Inflammatory macrophage (primary cell): Measurements from ENCODE around the gene BCAR1.

ENCODE experiments used
- DNase-seq, 2 donors: peaks; one replicate each; pipeline ENCODE4 v3.0.0-alpha.2; 2020 to 2022

The BCAR1 gene

DNA sequence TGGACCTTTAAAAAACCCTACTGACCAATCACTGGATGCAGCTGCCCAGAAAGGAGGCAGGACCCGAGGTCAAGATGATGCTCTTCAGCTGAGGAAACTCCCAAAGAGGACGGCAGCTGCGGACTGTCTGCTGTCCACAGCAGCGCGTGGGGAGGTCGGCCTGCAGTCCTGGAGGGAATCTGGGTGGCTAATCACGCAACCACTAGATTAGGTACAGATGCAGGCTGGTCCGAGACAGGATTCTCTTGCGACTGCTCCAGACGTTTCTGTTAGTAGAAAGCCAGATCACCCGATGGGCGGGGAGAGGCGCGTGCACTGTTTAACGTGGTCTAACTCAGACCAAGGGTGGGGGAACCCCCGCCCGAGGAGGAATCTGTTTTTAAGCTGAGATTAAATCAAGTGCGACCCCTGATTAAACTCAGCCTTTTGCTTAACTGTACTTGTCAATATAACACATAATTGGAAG, 53.3 kb downstream of the BCAR1 start:
- DNase-seq: no peak

DNA sequence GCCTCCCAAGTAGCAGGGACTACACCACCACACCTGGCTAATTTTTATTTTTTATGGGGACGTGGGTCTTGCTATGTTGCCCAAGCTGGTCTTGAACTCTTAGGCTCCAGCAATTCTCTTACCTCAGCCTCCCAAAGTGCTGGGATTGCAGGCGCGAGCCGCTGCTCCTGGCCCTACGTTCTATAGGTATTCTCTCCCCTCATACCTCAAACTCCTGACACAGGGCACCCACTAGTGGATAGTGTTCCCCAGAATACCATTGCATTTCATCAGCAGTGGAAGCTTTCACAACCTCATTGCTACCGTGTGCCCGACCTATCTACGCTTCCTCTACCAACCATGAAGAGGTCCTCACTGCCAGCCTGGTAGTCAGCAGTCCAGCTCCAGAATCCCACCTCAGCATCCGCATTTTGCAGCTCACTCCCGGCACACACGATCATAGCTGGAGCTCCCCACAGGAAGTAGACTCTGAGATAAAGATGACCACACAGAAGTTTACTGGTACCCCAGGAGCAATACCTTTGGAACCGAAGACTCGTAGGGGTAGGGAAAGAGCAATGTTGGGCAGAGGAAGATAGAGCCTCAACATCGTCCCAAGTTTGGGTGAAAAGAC, 53.8 kb downstream of the BCAR1 start:
- no peak for DNase-seq

DNA sequence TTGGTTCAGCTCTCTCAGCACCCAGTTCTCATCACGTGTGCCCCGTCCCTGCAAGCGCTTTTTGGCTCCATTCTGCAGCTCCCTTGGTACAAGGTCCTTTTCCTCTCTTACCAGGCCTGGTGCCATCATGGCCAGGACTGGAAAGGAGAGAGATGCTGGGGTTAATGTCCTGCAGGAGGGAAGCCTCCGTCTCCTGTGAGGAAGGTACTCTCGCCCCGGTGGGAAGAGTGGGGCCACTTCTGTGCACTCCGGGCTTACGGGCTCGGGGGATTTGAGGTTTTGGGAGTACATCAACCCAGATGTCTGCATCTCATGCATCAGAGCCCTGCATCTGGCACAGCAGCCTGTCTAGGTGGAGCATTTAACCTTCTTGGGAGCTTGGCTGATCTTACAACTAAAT, 54.6 kb downstream of the BCAR1 start:
- no peak for DNase-seq

DNA sequence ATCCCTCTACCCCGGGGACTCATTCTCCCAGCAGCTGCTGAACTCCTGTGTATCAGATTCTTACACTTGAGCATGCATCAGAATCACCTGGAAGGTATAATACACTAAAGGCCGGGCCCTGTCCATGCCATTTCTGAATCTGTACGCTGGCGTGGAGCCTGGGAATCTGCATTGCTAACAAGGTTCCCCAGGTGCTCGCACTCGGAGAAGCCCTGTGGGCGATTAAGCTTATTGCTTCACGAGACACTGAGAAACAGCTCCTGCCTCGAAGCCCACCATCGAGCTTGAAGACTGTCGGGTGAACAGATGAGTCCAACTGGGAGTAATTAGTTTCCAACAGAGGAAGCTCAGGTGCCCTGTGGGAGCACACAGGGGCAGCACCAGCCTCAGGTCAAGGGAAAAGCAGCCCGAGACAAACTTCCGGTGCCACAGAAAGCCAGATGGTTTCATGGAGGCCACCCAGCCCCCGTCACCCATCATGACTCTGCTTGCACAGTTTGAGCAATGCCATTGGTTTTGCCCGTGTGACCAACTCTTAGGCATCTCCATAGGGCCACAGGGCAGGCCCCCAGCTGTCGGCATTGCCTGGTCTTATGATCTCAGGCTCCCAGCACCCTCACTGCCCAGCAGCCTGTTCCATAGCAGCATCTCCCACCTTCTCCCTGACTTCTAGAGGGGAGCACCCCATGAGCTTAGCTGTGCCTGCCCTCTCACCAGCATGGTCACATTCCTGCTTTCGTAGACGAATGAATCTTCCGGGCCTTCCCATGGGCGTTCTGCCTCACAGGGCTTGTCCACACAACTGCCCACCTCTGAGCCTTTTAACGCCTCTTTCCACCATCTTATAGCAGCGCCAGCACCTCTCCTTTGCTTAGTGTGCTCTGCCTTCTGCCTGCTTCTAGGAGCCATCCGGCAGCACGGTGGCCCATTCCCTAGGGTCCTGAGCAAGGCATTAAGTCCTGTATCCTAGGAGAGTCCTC, 55.3 kb downstream of the BCAR1 start:
- no peak for DNase-seq

DNA sequence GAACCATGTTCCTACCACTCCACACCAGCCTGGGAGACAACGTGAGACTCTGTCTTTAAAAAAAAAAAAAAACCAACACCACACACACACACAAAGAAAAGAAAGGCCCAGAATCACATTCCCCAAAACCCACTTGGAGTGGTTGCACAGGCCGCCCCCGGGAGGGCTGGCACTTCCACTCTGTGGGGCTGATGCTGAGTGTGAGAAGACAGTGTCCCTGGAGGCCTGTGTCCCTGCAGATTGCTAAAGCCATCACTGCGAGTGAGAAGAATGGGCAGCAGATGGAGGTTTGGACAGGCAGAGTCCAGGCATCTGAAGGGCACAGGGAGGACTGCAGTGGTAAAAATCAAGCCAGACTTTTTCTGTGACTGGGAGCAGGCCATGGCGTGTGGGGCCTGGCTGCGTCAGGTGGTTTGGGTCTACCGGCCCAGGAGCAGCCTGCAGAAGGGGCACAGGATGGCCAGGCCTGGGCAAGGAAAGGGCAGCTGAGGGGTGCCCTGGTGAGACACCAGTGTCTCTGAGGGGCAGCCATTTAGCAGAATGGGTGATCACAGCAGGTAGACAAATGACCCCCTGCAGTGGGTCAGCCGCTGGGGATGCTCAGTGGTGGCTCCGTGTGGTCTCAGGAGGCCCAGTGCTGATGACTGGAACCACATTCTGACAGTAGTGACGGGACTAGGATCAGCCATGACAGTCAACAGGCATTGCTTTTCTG, 57.5 kb downstream of the BCAR1 start:
- DNase-seq: no peak

DNA sequence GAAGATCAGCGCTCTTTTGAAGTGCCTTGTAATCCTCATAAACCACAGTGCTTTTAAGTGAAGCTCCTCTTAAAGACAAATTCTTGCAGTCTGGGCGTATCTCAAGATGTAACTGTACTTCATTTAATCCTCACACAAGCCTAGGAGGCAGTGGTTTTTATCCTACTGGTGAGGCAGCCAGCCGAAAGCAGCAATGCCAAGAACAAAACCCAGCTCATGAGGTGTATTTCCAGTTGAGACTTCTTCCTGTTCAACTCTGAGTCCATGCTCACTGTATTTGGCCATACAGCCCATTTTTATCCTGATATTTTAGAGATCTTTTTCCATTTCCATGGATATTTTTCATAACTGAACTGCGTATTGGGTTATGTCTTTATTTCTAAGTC, 58.2 kb downstream of the BCAR1 start:
- no peak for DNase-seq

DNA sequence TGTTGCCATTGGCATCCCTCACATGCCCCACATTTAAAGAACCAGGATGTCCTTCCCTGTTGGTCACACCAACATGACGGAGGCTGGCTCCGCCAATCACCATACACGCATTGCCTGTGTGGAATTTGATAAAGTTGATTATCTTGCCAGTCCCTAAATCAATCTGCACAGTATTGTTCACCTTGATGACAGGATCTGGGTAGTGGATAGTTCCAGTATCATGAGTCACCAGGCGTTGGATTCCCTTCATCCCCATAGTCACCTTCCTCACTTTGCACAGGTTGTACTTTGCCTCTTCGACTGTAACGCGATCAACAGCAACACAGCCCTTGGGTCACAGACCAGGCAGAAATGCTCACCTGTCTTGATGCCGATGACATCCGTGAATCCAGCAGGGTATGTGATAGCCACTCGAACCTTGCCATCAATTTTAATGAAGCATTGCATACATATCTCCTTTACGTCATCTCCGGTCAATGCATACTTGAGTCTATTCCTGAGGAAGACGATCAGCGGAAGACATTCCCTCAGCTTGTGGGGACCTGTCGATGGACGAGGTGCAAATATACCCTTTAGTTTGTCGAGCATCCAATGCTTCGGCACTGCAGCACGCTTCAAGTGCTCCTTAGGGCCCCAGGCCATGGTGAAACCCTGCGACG, 58.7 kb downstream of the BCAR1 start:
- DNase-seq: no peak

DNA sequence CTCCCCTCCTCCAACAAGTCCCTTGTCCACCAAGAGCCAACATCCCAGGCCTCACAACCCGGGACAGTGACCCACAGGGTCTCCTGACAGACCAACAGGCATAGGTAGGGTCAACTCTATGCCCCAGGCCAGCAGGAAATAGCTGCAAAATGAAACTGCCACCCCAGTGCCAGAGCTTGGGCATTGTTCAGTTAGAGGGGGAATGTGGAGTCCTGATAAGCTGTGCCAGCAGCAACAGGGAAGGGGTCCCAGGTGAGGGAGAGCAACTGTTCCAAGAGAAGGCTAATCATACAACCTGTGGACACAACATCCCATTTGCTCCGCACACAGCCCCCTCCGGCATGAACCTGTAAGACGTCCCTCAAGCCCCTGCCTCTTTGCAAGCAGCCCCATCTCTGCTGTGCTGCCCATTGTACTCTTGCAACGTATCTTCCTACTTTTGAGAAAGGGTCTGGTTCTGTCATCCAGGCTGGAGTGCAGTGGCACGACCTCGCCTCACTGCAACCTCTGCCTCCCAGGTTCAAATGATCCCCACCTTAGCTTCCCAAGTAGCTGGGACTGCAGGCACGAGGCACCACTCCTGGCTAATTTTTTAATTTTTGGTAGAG, 61.7 kb downstream of the BCAR1 start:
- DNase-seq: no peak

DNA sequence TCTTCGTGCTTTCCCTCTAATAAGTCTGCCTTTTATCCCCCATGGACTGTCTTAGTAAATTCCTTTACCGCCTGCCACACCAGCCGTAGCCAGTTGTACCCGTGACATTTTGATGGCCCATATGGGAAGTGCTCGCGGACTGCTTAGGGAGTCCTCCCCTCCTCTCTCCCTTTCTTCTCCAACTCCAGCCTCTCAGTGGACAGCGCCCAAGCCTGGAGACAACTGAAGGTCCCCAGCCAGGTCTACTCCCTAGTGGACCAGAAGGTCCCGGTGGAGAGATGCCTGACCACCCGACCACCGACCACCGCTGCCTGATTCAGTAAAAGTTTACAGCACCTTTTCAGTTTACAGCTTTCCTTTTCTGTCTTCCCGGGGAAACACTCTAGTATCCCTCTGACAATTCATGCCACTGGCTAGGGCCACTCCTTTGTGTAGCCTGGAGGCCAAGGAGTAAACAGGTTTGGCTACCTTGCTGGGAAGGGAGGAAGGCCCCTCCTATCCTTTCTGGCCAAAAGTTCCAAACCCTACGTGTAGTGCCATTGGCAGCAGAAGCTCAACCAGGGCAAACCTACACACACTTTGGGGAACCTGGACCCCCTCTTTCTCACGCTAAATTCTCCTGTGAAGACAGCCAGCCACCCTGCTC, 62.5 kb downstream of the BCAR1 start:
- no peak for DNase-seq

DNA sequence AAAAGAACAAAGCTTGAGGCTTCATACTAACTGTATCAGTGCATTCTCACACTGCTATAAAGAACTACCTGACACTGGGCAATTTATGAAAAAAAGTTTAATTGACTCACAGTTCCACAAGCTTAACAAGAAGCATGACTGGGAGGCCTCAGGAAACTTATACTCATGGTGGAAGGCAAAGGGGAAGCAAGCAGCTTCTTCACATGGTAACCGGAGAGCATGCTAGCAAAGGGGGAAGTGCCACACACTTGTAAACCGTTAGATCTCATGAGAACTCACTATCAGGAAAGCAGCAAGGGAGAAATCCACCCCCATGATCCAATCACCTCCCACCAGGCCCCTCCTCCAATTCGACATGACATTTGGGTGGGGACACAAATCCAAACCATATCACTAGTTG, 69.8 kb downstream of the BCAR1 start:
- DNase-seq: peak; percentile 4 to 27

DNA sequence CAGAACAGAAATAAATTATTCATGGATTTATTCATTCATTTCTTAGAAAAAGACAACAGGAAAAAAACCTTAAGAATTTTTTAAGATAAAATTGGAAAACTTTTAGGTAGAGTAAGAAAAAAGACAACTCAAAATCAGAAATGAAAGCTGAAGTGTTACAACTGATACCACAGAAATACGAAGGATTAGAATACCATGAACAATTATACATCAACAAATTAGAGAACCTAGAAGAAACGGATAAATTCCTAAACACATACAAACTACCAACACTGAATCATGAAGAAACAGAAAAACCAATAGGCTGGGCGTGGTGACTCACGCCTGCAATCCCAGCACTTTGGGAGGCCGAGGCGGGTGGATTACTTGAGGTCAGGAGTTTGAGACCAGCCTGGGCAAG, 72.2 kb downstream of the BCAR1 start:
- no peak for DNase-seq
